ENCODE measurements around the gene PARD3B. TPM values are rescaled to one million over a fixed set of nuclear protein-coding genes. Genes with fewer than 3 reads are reported as not detected.

Gene PARD3B
- total RNA-seq, 1 donor from 2014 or later = 18.4 TPM

GRCh38 chr2:205138735-205139134, 593.5 kb downstream of the PARD3B start:
- H3K36me3 Mint-ChIP-seq (ENCODE audit: low read depth) = peaks cover 16% of the 10 kb centered on the region
- H3K27me3 Mint-ChIP-seq (ENCODE audit: low read depth) = no peaks in the 10 kb centered on the region
- peaks cover 27% of the 10 kb centered on the region for H3K4me1 Mint-ChIP-seq
- H3K27ac Mint-ChIP-seq (ENCODE audit: unreplicated experiment) = no peak overlapping the region
- H3K4me3 Mint-ChIP-seq = no peak overlapping the region
- DNase-seq (ENCODE audit: low read depth, low spot score) = no peak
- peaks cover 7% of the 10 kb centered on the region for H3K9me3 Mint-ChIP-seq
- no peak for TF ChIP-seq CTCF (conservative IDR thresholded peaks at IDR 0.05)

GRCh38 chr2:205139822-205140463, 594.7 kb downstream of the PARD3B start:
- Mint-ChIP-seq H3K9me3 (peaks cover 7% of the 10 kb centered on the region), H3K4me3 (peak overlapping the region; percentile 56), H3K27me3 (ENCODE audit: low read depth) (no peaks in the 10 kb centered on the region), H3K36me3 (ENCODE audit: low read depth) (peaks cover 12% of the 10 kb centered on the region), H3K4me1 (peaks cover 27% of the 10 kb centered on the region), H3K27ac (ENCODE audit: unreplicated experiment) (no peak overlapping the region)
- peak; percentile 23 for DNase-seq (ENCODE audit: low read depth, low spot score)
- no peak for TF ChIP-seq CTCF (conservative IDR thresholded peaks at IDR 0.05)

GRCh38 chr2:205141381-205141780, 596.1 kb downstream of the PARD3B start:
- Mint-ChIP-seq H3K36me3 (ENCODE audit: low read depth) (peaks cover 15% of the 10 kb centered on the region), H3K4me3 (no peak overlapping the region), H3K27ac (ENCODE audit: unreplicated experiment) (no peak overlapping the region), H3K4me1 (peaks cover 27% of the 10 kb centered on the region), H3K9me3 (peaks cover 7% of the 10 kb centered on the region), H3K27me3 (ENCODE audit: low read depth) (no peaks in the 10 kb centered on the region)
- no peak for TF ChIP-seq CTCF (conservative IDR thresholded peaks at IDR 0.05)
- DNase-seq (ENCODE audit: low read depth, low spot score) = no peak

GRCh38 chr2:205145888-205146287, 600.6 kb downstream of the PARD3B start:
- H3K4me3 Mint-ChIP-seq = no peak overlapping the region
- no peaks in the 10 kb centered on the region for H3K27me3 Mint-ChIP-seq (ENCODE audit: low read depth)
- DNase-seq (ENCODE audit: low read depth, low spot score) = no peak
- peaks cover 4% of the 10 kb centered on the region for H3K9me3 Mint-ChIP-seq
- peaks cover 7% of the 10 kb centered on the region for H3K4me1 Mint-ChIP-seq
- H3K36me3 Mint-ChIP-seq (ENCODE audit: low read depth) = peaks cover 6% of the 10 kb centered on the region
- TF ChIP-seq CTCF (conservative IDR thresholded peaks at IDR 0.05) = no peak
- no peak overlapping the region for H3K27ac Mint-ChIP-seq (ENCODE audit: unreplicated experiment)

- no peak overlapping the region for H3K4me3 Mint-ChIP-seq
- DNase-seq (ENCODE audit: low read depth, low spot score) = no peak
- no peaks in the 10 kb centered on the region for H3K9me3 Mint-ChIP-seq
- no peaks in the 10 kb centered on the region for H3K27me3 Mint-ChIP-seq (ENCODE audit: low read depth)
- peaks cover 10% of the 10 kb centered on the region for H3K36me3 Mint-ChIP-seq (ENCODE audit: low read depth)
- H3K27ac Mint-ChIP-seq (ENCODE audit: unreplicated experiment) = no peak overlapping the region
- no peaks in the 10 kb centered on the region for H3K4me1 Mint-ChIP-seq
- TF ChIP-seq CTCF (conservative IDR thresholded peaks at IDR 0.05) = no peak
These were observed 603.5 kb downstream of the PARD3B start for GRCh38 chr2:205148755-205149154.

All from neural crest cell (in vitro differentiated cells).